GM19239 (cell line): ENCODE results near the gene PLCXD3.

Experiments
- DNase-seq: peaks from one replicate; pipeline ENCODE4 v3.0.0; 2011; ENCODE audit warnings: low spot score; ENCODE audit not compliant: insufficient read length
- FAIRE-seq: peaks from 2 replicates; lab custom pipeline; 2011; peaks lifted over from hg19 to GRCh38; lab: Jason Lieb, UNC

PLCXD3 gene

GRCh38 chr5:41418220-41419031 lies 92.0 kb downstream of the PLCXD3 start:
- DNase-seq, result no peak
- no peak for FAIRE-seq

GRCh38 chr5:41416336-41416735 lies 94.1 kb downstream of the PLCXD3 start:
- DNase-seq (no peak), FAIRE-seq (no peak)

DNA sequence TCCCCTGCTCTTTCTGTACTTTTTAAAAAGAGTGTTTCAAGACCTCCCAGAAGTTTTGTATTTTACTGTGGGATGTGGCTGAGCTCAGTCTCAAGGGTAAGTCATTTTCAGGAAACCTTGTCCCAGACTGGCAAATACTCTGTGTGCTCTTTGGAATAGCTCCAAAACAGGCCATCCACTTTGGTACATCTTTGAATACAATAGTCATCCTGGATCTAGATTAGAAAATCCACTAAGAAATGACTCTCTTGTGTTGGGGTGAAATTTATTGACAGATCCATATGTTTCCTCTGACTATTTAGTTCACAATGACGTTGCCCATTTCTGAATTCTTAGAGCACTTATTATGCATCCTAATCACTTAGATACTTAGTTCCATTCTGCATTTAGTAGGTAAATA lies 95.2 kb downstream of the PLCXD3 start:
- FAIRE-seq, result no peak
- no peak for DNase-seq

GRCh38 chr5:41414598-41414997 lies 95.8 kb downstream of the PLCXD3 start:
- no peak for FAIRE-seq
- no peak for DNase-seq

DNA sequence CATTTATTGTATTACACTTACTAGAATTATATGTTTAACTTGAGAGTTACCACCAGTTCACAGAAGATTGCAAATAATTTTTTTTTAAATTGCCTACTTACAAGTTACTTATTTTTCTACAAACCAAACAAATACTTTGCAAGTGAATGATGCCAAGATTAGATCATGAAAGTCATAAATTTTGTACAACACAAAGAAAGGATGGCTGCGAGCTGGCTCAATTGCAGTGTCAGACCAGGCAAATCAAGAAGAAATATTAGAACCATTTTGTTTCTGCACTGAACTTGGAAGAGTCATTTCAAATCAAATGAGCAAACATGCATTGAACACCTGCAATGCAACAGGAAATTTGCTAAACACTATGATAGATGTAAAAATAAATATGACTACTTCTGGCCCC lies 97.3 kb downstream of the PLCXD3 start:
- no peak for FAIRE-seq
- DNase-seq, result no peak

GRCh38 chr5:41412496-41412895 lies 97.9 kb downstream of the PLCXD3 start:
- FAIRE-seq (no peak), DNase-seq (no peak)

GRCh38 chr5:41410737-41411136 lies 99.7 kb downstream of the PLCXD3 start:
- FAIRE-seq (no peak), DNase-seq (no peak)

DNA sequence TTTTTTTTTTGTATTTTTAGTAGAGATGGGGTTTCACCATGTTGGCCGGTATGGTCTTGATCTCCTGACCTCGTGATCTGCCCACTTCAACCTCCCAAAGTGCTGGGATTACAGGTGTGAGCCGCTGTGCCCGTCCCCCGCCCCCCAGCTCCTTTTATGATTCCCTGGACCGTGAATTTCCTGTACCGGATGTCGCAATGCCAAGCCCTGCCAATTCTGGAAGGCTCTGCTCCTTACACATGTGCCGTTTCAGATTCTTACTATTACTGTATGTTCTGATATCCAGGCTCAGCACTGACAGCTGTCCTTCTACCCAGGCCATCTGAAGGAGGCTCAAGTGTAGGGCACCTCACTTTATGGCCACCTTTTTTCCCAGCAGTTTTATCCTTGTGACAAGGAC lies 100.1 kb downstream of the PLCXD3 start:
- DNase-seq, result no peak
- no peak for FAIRE-seq

DNA sequence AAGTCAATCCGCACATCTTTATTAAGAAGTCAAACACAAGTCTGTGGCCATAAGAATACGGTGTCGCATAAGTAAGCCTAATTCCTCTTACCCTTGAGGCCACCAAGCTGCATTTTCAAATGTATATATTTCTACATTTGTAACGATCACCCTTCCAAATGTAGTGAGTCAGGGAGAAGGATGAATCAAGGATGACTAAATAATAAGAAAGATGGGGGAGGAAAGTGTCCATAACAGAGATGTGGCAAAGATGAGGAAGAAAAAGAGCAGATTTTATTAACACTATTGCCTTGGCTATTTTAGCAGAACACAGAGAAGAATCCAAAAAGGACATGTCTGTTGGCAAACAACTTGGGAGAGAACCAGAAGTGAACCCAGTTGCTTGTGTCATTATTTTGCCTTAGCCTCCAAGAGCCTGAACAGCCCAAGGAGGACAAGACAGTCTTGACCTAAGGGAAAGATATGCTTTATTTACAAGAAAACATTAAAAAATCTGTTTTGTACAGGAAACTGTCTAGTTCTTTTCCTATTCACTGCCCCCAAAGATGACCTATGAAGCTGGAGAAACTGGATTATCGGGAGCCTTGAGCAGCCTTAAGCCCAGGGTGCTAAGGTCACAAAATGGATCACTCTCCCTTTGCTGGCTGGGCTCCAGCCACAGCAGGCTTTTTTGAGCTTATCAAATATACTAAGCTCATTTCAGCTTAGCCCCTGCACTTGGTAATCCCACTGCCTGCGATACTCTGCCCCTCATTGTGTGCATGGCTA lies 101.5 kb downstream of the PLCXD3 start:
- no peak for FAIRE-seq

GRCh38 chr5:41406936-41407335 lies 103.5 kb downstream of the PLCXD3 start:
- no peak for DNase-seq
- FAIRE-seq, result no peak

More for the DNA sequence above, 101.5 kb downstream of the PLCXD3 start:
- no peak for DNase-seq

DNA sequence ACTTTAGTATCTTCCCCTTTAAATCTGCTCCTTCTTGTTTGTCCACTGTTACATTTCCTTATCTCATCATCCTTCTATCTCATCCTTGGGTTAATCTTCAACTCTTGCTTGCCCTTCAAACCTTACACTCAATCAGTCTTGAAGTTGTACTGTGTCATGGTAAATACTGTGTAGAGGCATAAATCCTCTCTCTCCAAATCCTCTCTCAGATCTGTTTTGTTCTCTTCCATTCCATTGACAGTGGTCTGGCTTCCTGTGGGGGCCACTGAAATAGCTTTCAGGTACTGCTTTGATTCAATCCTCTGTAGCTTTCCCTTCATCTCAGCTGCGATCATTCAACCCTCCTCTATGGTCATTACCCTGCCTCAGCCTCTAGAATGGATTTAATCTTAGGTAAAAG lies 104.0 kb downstream of the PLCXD3 start:
- no peak for FAIRE-seq
- DNase-seq, result no peak

- FAIRE-seq (no peak), DNase-seq (no peak)
These were observed 105.6 kb downstream of the PLCXD3 start for GRCh38 chr5:41404757-41405156.

- DNase-seq (no peak), FAIRE-seq (no peak)
These were observed 106.6 kb downstream of the PLCXD3 start for GRCh38 chr5:41403846-41404245.

- DNase-seq (no peak), FAIRE-seq (no peak)
These were observed 107.6 kb downstream of the PLCXD3 start for GRCh38 chr5:41402845-41403244.

DNA sequence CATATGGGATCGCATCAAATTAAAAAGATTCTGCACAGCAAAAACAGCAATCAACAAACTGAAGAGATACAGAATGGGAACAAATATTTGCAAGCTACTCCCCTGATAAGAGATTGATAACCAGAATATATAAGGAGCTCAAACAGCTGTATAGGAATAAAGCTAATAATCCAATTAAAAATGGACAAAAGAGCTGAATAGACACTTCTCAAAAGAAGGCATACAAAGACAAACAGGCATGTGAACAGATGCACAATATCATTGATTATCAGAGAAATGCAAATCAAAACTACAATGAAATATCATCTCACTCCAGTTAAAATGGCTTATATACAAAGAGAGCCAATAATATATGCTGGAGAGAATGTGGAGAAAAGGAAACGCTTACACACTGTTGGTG lies 110.6 kb downstream of the PLCXD3 start:
- FAIRE-seq, result no peak
- no peak for DNase-seq

- no peak for FAIRE-seq
These were observed 118.4 kb downstream of the PLCXD3 start for GRCh38 chr5:41392016-41392415.

DNA sequence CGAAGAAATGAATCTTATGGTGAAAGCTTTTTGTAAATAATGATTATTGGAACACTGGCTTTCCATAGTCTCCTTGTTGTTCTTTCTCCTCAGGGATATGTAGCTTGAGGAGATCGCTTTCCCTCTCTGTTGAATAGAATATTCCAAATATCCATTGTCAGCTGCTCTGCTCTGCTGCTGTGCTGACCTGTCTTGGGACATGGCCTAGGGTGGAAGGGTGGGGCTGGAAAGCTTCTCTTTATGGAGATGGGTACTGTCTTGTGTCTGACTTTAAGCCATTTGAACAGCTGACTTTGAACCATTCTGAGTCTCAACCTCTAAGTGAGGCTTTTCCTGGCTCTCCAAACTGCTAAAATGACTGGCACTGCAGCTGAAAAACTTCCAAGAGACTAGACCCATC lies 135.8 kb downstream of the PLCXD3 start:
- DNase-seq (no peak), FAIRE-seq (no peak)

More at GRCh38 chr5:41392016-41392415, 118.4 kb downstream of the PLCXD3 start:
- no peak for DNase-seq

GRCh38 chr5:41373230-41373629 lies 137.2 kb downstream of the PLCXD3 start:
- FAIRE-seq (no peak), DNase-seq (no peak)

GRCh38 chr5:41371738-41372137 lies 138.7 kb downstream of the PLCXD3 start:
- FAIRE-seq, result no peak
- DNase-seq, result no peak

DNA sequence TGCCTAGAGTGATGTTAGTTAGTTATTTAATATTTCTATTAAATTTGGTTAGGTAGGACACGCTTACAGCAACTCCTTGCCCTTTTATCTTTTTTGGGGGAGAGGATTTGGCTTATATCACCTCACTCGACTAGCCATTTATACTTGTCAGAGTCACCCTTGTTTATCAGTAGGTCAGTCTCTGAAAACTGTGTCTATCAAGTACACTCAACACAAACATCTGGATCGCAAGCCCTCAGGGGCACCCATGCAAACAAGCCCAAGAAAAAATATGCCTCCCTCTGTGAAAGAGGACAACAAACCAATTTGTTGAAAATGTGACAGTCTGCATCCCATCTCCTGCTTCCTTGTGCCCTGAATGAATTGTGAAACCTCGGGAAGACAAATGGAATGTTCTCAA lies 139.9 kb downstream of the PLCXD3 start:
- no peak for FAIRE-seq
- no peak for DNase-seq

- no peak for DNase-seq
- FAIRE-seq, result no peak
These were observed 140.6 kb downstream of the PLCXD3 start for GRCh38 chr5:41369799-41370198.

GRCh38 chr5:41368158-41368557 lies 142.2 kb downstream of the PLCXD3 start:
- FAIRE-seq (no peak), DNase-seq (no peak)
